IMR-90 (cell line): Measurements from ENCODE around the gene DCDC2B.

Experiments
- BHLHE40 ChIP-seq: fragments of 150-350 bp; IDR thresholded peaks from 2 replicates; pipeline ENCODE4 v1.6.1; 2016; ENCODE audit warnings: mild to moderate bottlenecking, low read depth, low read length
- CEBPB ChIP-seq: IDR thresholded peaks from 2 replicates; pipeline ENCODE4 v1.6.1; 2012; ENCODE audit warnings: low read depth, low read length, improper control_type of control experiment
- MAFK ChIP-seq: IDR thresholded peaks from 2 replicates; pipeline ENCODE4 v1.6.1; 2012; ENCODE audit warnings: low read depth, low read length, improper control_type of control experiment
- MXI1 ChIP-seq: IDR thresholded peaks from 2 replicates; pipeline ENCODE4 v1.6.1; 2012; ENCODE audit warnings: low read depth, mild to moderate bottlenecking, low read length, moderate library complexity, borderline replicate concordance
- POLR2A ChIP-seq: IDR thresholded peaks from 2 replicates; pipeline ENCODE4 v1.6.1; 2012; ENCODE audit warnings: mild to moderate bottlenecking, low read depth, low read length
- RCOR1 ChIP-seq: IDR thresholded peaks from 2 replicates; pipeline ENCODE4 v1.6.1; 2012; ENCODE audit warnings: mild to moderate bottlenecking, low read length, improper control_type of control experiment; ENCODE audit not compliant: insufficient replicate concordance
- RFX5 ChIP-seq: IDR thresholded peaks from 2 replicates; pipeline ENCODE4 v1.8.0; 2012; ENCODE audit warnings: low read depth, mild to moderate bottlenecking, low read length, moderate library complexity
- SMC3 ChIP-seq: fragments of 150-350 bp; IDR thresholded peaks from 2 replicates; pipeline ENCODE4 v1.6.1; 2016; ENCODE audit warnings: low read depth, mild to moderate bottlenecking, antibody characterized with exemption, low read length, moderate library complexity
- TF ChIP-seq, protein P1 (sequence below): conservative IDR thresholded peaks from 2 replicates; pipeline ENCODE4 v1.5.1; 2012; ENCODE audit warnings: mild to moderate bottlenecking, low read depth, low read length, improper control_type of control experiment

DNA sequence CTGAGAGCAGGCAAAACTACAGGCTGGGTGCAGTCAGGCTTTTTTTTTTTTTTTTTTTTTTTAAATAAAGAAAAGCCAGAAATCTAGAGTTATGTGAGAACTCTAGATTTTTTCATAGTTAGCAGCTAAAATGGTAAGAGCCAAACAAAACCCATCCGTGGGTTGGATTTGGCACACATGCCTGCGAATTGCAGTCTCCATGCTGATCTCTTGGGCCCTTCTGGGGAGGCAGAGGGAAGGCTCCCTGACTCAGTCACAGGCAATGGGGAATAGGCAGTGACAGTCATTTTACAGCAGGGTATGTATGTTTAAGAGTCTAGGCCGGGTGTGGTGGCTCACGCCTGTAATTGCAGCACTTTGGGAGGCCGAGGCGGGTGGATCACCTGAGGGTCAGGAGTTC is 26.8 kb upstream of the DCDC2B start:
- TF ChIP-seq, protein P1, sequence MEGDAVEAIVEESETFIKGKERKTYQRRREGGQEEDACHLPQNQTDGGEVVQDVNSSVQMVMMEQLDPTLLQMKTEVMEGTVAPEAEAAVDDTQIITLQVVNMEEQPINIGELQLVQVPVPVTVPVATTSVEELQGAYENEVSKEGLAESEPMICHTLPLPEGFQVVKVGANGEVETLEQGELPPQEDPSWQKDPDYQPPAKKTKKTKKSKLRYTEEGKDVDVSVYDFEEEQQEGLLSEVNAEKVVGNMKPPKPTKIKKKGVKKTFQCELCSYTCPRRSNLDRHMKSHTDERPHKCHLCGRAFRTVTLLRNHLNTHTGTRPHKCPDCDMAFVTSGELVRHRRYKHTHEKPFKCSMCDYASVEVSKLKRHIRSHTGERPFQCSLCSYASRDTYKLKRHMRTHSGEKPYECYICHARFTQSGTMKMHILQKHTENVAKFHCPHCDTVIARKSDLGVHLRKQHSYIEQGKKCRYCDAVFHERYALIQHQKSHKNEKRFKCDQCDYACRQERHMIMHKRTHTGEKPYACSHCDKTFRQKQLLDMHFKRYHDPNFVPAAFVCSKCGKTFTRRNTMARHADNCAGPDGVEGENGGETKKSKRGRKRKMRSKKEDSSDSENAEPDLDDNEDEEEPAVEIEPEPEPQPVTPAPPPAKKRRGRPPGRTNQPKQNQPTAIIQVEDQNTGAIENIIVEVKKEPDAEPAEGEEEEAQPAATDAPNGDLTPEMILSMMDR, result no peak
- TF ChIP-seq POLR2A (no peak), MAFK (no peak), RCOR1 (no peak), RFX5 (no peak), SMC3 (no peak), CEBPB (no peak), MXI1 (no peak), BHLHE40 (no peak)
